Activated CD4-positive, alpha-beta memory T cell treated with anti-CD3 and anti-CD28 coated beads for 36 hours (primary cell): ENCODE results near the gene IL25. TPM values are rescaled to one million over a fixed set of nuclear protein-coding genes. Genes with fewer than 3 reads are reported as not detected.

Experiments
- CTCF ChIA-PET: fragments of 350-600 bp; sonication (Branson Sonifier 250); formaldehyde crosslinking; loops from one replicate; lab custom pipeline; 2021; ENCODE audit warnings: antibody characterized with exemption, inconsistent platforms; lab: Charles Lee
- POLR2A ChIA-PET: fragments of 350-600 bp; sonication (Branson Sonifier 250); formaldehyde crosslinking; loops from one replicate; lab custom pipeline; 2021; ENCODE audit warnings: antibody characterized with exemption; lab: Charles Lee
- DNase-seq: peaks from one replicate; pipeline ENCODE4 v3.0.0-alpha.2; 2020
- H3K27ac Mint-ChIP-seq: one replicate; pipeline ENCODE4 v1.8.0; 2021; ENCODE audit warnings: mixed read lengths
- H3K27me3 Mint-ChIP-seq: one replicate; pipeline ENCODE4 v1.8.0; 2021; ENCODE audit warnings: mixed read lengths
- H3K36me3 Mint-ChIP-seq: one replicate; pipeline ENCODE4 v1.8.0; 2021; ENCODE audit warnings: mixed read lengths
- H3K4me1 Mint-ChIP-seq: one replicate; pipeline ENCODE4 v1.8.0; 2021; ENCODE audit warnings: low read depth, mixed read lengths
- H3K4me3 Mint-ChIP-seq: one replicate; pipeline ENCODE4 v1.8.0; 2021; ENCODE audit warnings: mild to moderate bottlenecking, mixed read lengths
- H3K9me3 Mint-ChIP-seq: one replicate; pipeline ENCODE4 v1.8.0; 2021; ENCODE audit warnings: mixed read lengths
- intact Hi-C: fragments of 100-400 bp; cut with micrococcal nuclease; formaldehyde crosslinking; loops from one replicate; pipeline ENCODE4 v1.15.1; 2023
- total RNA-seq, 2 experiments: library from RNA; stranded (reverse); gene quantifications; one replicate each; pipeline ENCODE4 v1.2.3, GENCODE V29; 2021

IL25 gene
- total RNA-seq, 2 experiments from 2014 or later, result not detected

- CTCF ChIA-PET, result interaction anchor here (1.7 kb wide), 1 partner anchor 24 kb away, joined by 4 read pairs; no protein-coding TSS in a partner anchor
- POLR2A ChIA-PET, result no interaction called here
- H3K9me3 Mint-ChIP-seq, result no peaks in the 10 kb centered on the region
- intact Hi-C loops, result no loop called here
- H3K4me1 Mint-ChIP-seq, result peaks cover 5% of the 10 kb centered on the region
- DNase-seq, result no peak
- no peaks in the 10 kb centered on the region for H3K36me3 Mint-ChIP-seq
- H3K27me3 Mint-ChIP-seq, result peaks cover 20% of the 10 kb centered on the region
- no peak overlapping the region for H3K27ac Mint-ChIP-seq
- no peak overlapping the region for H3K4me3 Mint-ChIP-seq
Measured at GRCh38 chr14:23356662-23357061, 15.9 kb upstream of the IL25 start.

GRCh38 chr14:23357261-23357660 is 15.3 kb upstream of the IL25 start:
- intact Hi-C loops, result no loop called here
- ChIA-PET CTCF (interaction anchor here (1.7 to 1.9 kb wide), 2 partner anchors 23 kb away, joined by 4 to 7 read pairs; no protein-coding TSS in a partner anchor), POLR2A (no interaction called here)
- Mint-ChIP-seq H3K4me3 (no peak overlapping the region), H3K27me3 (peaks cover 20% of the 10 kb centered on the region), H3K9me3 (no peaks in the 10 kb centered on the region), H3K36me3 (no peaks in the 10 kb centered on the region), H3K4me1 (peaks cover 5% of the 10 kb centered on the region), H3K27ac (no peak overlapping the region)
- no peak for DNase-seq

- no peaks in the 10 kb centered on the region for H3K36me3 Mint-ChIP-seq
- no peak for DNase-seq
- H3K27me3 Mint-ChIP-seq, result peaks cover 18% of the 10 kb centered on the region
- H3K9me3 Mint-ChIP-seq, result no peaks in the 10 kb centered on the region
- no peak overlapping the region for H3K4me3 Mint-ChIP-seq
- no peak overlapping the region for H3K27ac Mint-ChIP-seq
- H3K4me1 Mint-ChIP-seq, result peaks cover 3% of the 10 kb centered on the region
- ChIA-PET CTCF (interaction anchor here (1.9 kb wide), 1 partner anchor 22 kb away, joined by 7 read pairs; no protein-coding TSS in a partner anchor), POLR2A (no interaction called here)
- intact Hi-C loops, result no loop called here
Measured at GRCh38 chr14:23358042-23358441, 14.6 kb upstream of the IL25 start.

GRCh38 chr14:23358553-23359166 is 13.9 kb upstream of the IL25 start:
- POLR2A ChIA-PET, result no interaction called here
- Mint-ChIP-seq H3K27ac (no peak overlapping the region), H3K27me3 (peaks cover 14% of the 10 kb centered on the region), H3K4me3 (no peak overlapping the region), H3K4me1 (peaks cover 2% of the 10 kb centered on the region), H3K36me3 (no peaks in the 10 kb centered on the region), H3K9me3 (no peaks in the 10 kb centered on the region)
- intact Hi-C loops, result no loop called here
- no peak for DNase-seq
- CTCF ChIA-PET, result interaction anchor here (1.9 kb wide), 1 partner anchor 21 kb away, joined by 7 read pairs; no protein-coding TSS in a partner anchor

DNA sequence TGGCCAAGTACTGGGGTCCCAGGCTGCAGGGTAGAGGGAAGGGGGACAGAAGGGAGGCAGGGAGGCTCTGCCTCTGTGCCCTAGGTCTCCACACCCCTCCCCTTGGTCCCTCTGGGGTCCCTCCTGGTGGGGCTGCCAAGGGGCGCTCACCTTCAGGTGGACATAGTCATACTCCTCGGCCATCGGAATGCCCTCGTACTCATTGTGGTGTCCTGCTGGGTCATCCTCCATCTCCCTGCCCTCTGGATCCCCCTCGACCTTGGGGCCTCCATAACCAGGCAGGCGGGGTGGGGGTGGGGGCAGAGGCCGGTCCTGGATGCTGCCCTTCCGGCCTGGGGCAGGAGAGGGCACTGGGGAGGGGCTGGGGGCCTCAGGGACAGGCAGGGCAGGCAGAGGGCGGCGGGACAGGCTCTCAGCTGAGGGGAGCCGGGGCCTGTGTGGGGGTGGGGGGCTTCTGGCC is 13.4 kb upstream of the IL25 start:
- H3K27ac Mint-ChIP-seq, result no peak overlapping the region
- POLR2A ChIA-PET, result no interaction called here
- no peak overlapping the region for H3K4me3 Mint-ChIP-seq
- no peak for DNase-seq
- intact Hi-C loops, result no loop called here
- H3K4me1 Mint-ChIP-seq, result peaks cover 2% of the 10 kb centered on the region
- H3K36me3 Mint-ChIP-seq, result no peaks in the 10 kb centered on the region
- peaks cover 12% of the 10 kb centered on the region for H3K27me3 Mint-ChIP-seq
- CTCF ChIA-PET, result interaction anchor here (1.5 to 1.9 kb wide), 3 partner anchors 20 to 33 kb away, joined by 4 to 7 read pairs (median 7); no protein-coding TSS in a partner anchor
- H3K9me3 Mint-ChIP-seq, result no peaks in the 10 kb centered on the region

DNA sequence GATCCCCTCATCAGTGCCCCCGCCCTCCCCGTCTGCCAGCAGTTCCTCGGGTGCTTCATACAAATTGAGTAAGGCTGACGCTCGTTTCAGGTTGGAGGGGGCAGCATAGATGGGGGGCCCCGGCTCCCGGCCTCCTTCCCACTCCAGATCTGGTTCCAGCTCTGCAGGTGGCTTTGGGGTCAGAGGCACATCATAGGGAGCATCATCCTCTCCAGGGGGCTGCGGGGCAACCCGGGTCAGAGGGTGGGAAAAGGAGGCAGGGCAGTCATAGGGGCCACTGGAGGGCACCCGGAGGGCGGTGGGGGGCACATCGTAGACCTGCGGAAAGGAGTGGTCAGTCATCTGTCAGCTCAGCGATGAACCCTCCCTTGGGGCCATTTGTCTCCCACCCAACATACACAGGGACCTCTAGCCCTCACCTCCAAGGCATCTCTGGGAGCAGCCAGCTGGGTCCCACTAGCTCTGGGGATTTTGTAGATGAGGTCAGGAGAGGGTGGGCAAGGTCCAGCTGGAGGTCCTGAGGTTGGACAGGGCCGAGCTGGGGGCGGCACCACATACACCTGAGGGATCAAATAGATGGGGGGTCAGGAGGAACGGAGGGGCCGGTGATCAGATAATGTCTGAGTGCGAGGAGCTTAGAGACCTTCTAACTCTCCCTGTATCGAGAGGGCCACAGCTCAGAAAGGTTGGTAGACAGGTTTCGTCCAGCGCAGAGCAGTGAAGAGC is 12.7 kb upstream of the IL25 start:
- no peak overlapping the region for H3K27ac Mint-ChIP-seq
- intact Hi-C loops, result loop anchor here (5.0 kb wide), 1 partner anchor 33 kb away; no protein-coding TSS in a partner anchor
- no peak overlapping the region for H3K4me3 Mint-ChIP-seq
- no peak for DNase-seq
- ChIA-PET POLR2A (no interaction called here), CTCF (interaction anchor here (0.9 to 1.9 kb wide), 3 partner anchors 20 to 239 kb away, joined by 4 to 7 read pairs (median 4); no protein-coding TSS in a partner anchor)
- peaks cover 16% of the 10 kb centered on the region for H3K27me3 Mint-ChIP-seq
- H3K9me3 Mint-ChIP-seq, result no peaks in the 10 kb centered on the region
- peaks cover 5% of the 10 kb centered on the region for H3K4me1 Mint-ChIP-seq
- no peaks in the 10 kb centered on the region for H3K36me3 Mint-ChIP-seq

GRCh38 chr14:23360496-23360895 is 12.1 kb upstream of the IL25 start:
- H3K4me1 Mint-ChIP-seq, result peaks cover 6% of the 10 kb centered on the region
- no peak for DNase-seq
- ChIA-PET POLR2A (no interaction called here), CTCF (interaction anchor here (0.9 to 1.9 kb wide), 3 partner anchors 19 to 240 kb away, joined by 4 to 7 read pairs (median 4); no protein-coding TSS in a partner anchor)
- no peak overlapping the region for H3K4me3 Mint-ChIP-seq
- H3K9me3 Mint-ChIP-seq, result no peaks in the 10 kb centered on the region
- H3K36me3 Mint-ChIP-seq, result no peaks in the 10 kb centered on the region
- peaks cover 13% of the 10 kb centered on the region for H3K27me3 Mint-ChIP-seq
- intact Hi-C loops, result loop anchor here (5.0 kb wide), 1 partner anchor 33 kb away; no protein-coding TSS in a partner anchor
- H3K27ac Mint-ChIP-seq, result no peak overlapping the region

DNA sequence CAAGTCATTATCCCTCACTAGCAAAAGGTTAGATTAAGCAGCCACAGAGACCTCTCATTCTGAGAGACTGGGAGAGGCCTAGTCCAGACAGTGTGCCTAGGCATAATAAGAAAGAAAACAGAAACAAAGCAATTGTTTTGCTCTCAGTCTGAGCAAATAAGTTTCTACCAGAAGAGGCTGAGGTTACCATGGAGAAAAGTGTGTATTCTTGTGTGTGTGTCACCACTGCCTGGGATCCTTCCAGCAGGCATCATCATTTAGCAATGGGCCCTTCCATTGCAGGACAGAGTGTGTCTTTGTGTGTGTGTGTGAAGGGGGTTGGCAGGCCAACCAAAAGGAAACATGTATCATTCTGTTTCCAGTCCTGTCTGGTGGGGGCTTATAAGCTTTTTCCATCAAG is 11.3 kb upstream of the IL25 start:
- Mint-ChIP-seq H3K4me1 (peaks cover 6% of the 10 kb centered on the region), H3K27me3 (peaks cover 13% of the 10 kb centered on the region), H3K4me3 (no peak overlapping the region), H3K9me3 (no peaks in the 10 kb centered on the region), H3K36me3 (no peaks in the 10 kb centered on the region), H3K27ac (no peak overlapping the region)
- DNase-seq, result peak; percentile 32
- ChIA-PET CTCF (interaction anchor here (0.8 to 1.9 kb wide), 3 partner anchors 9 to 18 kb away, joined by 3 to 9 read pairs (median 3); partner anchors contain the start of gene SLC22A17), POLR2A (no interaction called here)
- intact Hi-C loops, result loop anchor here (5.0 kb wide), 1 partner anchor 34 kb away; no protein-coding TSS in a partner anchor

DNA sequence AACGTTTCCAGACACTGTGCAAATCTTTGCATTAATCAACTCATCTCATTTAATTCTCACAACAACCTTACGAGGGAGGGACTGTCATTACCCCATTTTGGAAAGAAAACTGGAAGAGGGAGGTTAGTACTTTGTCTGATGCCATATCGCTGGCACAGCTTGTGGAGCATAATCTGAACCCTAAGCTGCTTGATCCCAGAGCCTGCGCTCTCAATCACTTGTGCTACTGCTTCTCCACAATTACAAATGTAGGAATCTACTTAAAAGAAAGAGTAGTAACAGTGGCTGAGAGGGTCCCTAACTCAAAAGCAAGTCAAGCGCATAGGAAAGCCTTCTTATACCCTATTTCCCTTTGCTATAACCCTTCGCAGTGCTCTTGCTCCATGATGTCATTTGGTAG is 10.8 kb upstream of the IL25 start:
- Mint-ChIP-seq H3K4me1 (peaks cover 6% of the 10 kb centered on the region), H3K36me3 (no peaks in the 10 kb centered on the region)
- POLR2A ChIA-PET, result no interaction called here

GRCh38 chr14:23362200-23362599 is 10.4 kb upstream of the IL25 start:
- Mint-ChIP-seq H3K36me3 (no peaks in the 10 kb centered on the region), H3K27me3 (peaks cover 21% of the 10 kb centered on the region), H3K4me3 (no peak overlapping the region), H3K4me1 (peaks cover 6% of the 10 kb centered on the region), H3K27ac (no peak overlapping the region), H3K9me3 (no peaks in the 10 kb centered on the region)
- intact Hi-C loops, result loop anchor here (5.0 kb wide), 1 partner anchor 35 kb away; no protein-coding TSS in a partner anchor
- POLR2A ChIA-PET, result no interaction called here
- no peak for DNase-seq
- CTCF ChIA-PET, result interaction anchor here (0.8 to 1.9 kb wide), 4 partner anchors 9 to 36 kb away, joined by 3 to 9 read pairs (median 3); partner anchors contain the start of gene SLC22A17

More for the DNA sequence above, 10.8 kb upstream of the IL25 start:
- no peak for DNase-seq
- CTCF ChIA-PET, result interaction anchor here (0.8 to 1.9 kb wide), 4 partner anchors 9 to 35 kb away, joined by 3 to 9 read pairs (median 3); partner anchors contain the start of gene SLC22A17
- intact Hi-C loops, result loop anchor here (5.0 kb wide), 1 partner anchor 34 kb away; no protein-coding TSS in a partner anchor
- no peak overlapping the region for H3K4me3 Mint-ChIP-seq
- H3K9me3 Mint-ChIP-seq, result no peaks in the 10 kb centered on the region
- no peak overlapping the region for H3K27ac Mint-ChIP-seq
- peaks cover 17% of the 10 kb centered on the region for H3K27me3 Mint-ChIP-seq

DNA sequence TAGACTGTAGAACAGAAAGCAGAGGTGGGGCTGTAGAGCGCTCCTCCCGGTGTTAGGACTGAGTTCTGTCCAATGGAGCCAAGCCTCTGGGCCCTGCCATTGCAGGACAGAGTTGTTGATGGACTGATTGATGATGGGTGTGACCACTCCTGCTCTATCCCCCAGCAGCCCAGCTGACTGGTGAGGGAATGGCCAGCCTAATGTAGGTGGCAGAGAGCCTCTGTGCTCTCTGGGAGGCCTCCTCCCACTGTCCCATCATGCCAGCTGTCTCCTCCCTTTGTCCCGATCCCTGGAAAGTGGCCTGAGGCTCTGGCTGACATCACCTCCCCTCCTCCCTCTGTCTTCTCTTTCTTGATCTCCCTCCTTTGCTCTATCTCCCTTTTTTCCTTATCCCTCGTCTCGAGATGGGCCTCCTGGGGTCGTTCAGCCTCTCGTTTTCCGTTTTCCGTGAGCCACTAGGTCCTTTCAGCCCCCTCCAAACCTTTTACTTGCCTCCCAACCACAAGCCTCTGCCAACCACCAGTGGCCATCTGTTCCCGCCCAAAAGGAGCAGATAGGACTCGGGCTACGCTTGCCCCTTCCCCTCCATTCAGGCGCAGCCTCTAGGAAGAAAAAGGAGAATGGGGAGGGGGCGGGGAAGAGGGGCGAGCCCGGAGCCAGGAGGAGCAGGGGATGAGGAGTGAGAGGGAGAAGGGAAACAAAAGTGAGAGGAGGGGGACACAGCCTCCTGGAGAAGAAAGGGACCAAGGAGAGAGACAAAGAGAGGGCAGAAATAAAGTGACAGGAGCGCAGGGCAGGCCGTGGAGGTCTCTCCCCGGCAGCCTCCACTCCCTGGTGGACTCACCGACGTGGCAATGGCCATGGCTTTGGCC is 8.2 kb upstream of the IL25 start:
- Mint-ChIP-seq H3K9me3 (no peaks in the 10 kb centered on the region), H3K4me1 (peaks cover 6% of the 10 kb centered on the region), H3K27me3 (peaks cover 29% of the 10 kb centered on the region), H3K36me3 (no peaks in the 10 kb centered on the region), H3K4me3 (no peak overlapping the region), H3K27ac (no peak overlapping the region)
- ChIA-PET POLR2A (no interaction called here), CTCF (no interaction called here)
- intact Hi-C loops, result loop anchor here (5.0 kb wide), 1 partner anchor 37 kb away; no protein-coding TSS in a partner anchor
- DNase-seq, result no peak
